A549 (cell line): ENCODE measurements around the gene LY86.

Experiments used
- CTCF ChIP-seq: fragments of >200 bp; sonication (Bioruptor Twin); formaldehyde crosslinking; IDR thresholded peaks from 3 replicates; pipeline ENCODE4 v1.5.1; 2016
- EP300 ChIP-seq, 2 experiments: fragments of >200 bp; sonication (Bioruptor Twin); formaldehyde crosslinking; IDR thresholded peaks; 2 replicates in 1 of 2; 3 replicates in 1 of 2; pipeline ENCODE4 v1.6.1; 2016 to 2017
- FOSL2 ChIP-seq, 2 experiments: fragments of 450-650 bp in 1 of 2; fragments of >200 bp in 1 of 2; sonication (Bioruptor Twin) in 1 of 2; formaldehyde crosslinking; IDR thresholded peaks; 2 replicates each; pipeline versions ENCODE4 v1.5.0 to v1.6.1; 2016 to 2020; ENCODE audit warnings: mild to moderate bottlenecking in 1 of 2, moderate library complexity in 1 of 2
- JUN ChIP-seq, 2 experiments: fragments of >200 bp; sonication (Bioruptor Twin); formaldehyde crosslinking; IDR thresholded peaks; 2 replicates in 1 of 2; 3 replicates in 1 of 2; pipeline ENCODE4 v1.6.1; 2016 to 2017
- JUNB ChIP-seq: fragments of >200 bp; sonication (Bioruptor Twin); formaldehyde crosslinking; IDR thresholded peaks from 2 replicates; pipeline ENCODE4 v1.6.1; 2016
- MAX ChIP-seq: IDR thresholded peaks from 2 replicates; pipeline ENCODE4 v1.6.1; 2012
- PHF8 ChIP-seq: fragments of 200-600 bp; sonication (generic); IDR thresholded peaks from 2 replicates; pipeline ENCODE4 v1.6.1; 2016; ENCODE audit warnings: low read depth, mild to moderate bottlenecking, antibody characterized with exemption, moderate library complexity, borderline replicate concordance
- POLR2A ChIP-seq: IDR thresholded peaks from 2 replicates; pipeline ENCODE4 v1.6.1; 2012; ENCODE audit warnings: mild to moderate bottlenecking, low read length
- RCOR1 ChIP-seq: fragments of 150-350 bp; IDR thresholded peaks from 2 replicates; pipeline ENCODE4 v1.6.1; 2014; ENCODE audit warnings: antibody characterized with exemption, low read length, low read depth
- RFX5 ChIP-seq: fragments of 450-650 bp; IDR thresholded peaks from 2 replicates; pipeline ENCODE4 v1.7.1; 2014; ENCODE audit warnings: antibody characterized with exemption, mild to moderate bottlenecking, moderate library complexity
- SMC3 ChIP-seq: fragments of >200 bp; sonication (Bioruptor Twin); formaldehyde crosslinking; IDR thresholded peaks from 3 replicates; pipeline ENCODE4 v1.6.1; 2018; ENCODE audit warnings: inconsistent platforms
- TP53 ChIP-seq: fragments of 250-450 bp; sonication (Bioruptor Pico); IDR thresholded peaks from 2 replicates; pipeline ENCODE4 v1.5.0; 2021; ENCODE audit warnings: mild to moderate bottlenecking, moderate library complexity
- TF ChIP-seq, protein P1 (sequence below): fragments of 450-650 bp; IDR thresholded peaks from 2 replicates; pipeline ENCODE4 v1.6.1; 2014; ENCODE audit warnings: antibody characterized with exemption

- no peak for TF ChIP-seq JUN (IDR thresholded peaks at IDR 0.05)
- TF ChIP-seq MAX, result no peak
- TF ChIP-seq PHF8, result no peak
- no peak for TF ChIP-seq FOSL2 (IDR thresholded peaks at IDR 0.05)
- TF ChIP-seq FOSL2 (CRISPR knock-in tag; IDR thresholded peaks at IDR 0.05), result no peak
- TF ChIP-seq TP53 (CRISPR knock-in tag), result no peak
- TF ChIP-seq, protein P1, sequence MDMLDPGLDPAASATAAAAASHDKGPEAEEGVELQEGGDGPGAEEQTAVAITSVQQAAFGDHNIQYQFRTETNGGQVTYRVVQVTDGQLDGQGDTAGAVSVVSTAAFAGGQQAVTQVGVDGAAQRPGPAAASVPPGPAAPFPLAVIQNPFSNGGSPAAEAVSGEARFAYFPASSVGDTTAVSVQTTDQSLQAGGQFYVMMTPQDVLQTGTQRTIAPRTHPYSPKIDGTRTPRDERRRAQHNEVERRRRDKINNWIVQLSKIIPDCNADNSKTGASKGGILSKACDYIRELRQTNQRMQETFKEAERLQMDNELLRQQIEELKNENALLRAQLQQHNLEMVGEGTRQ, result no peak
- no peak for TF ChIP-seq CTCF
- no peak for TF ChIP-seq JUNB
- no peak for TF ChIP-seq SMC3
- TF ChIP-seq EP300 (IDR thresholded peaks at IDR 0.05), result no peak
- TF ChIP-seq RCOR1, result no peak
- TF ChIP-seq RFX5, result no peak
- TF ChIP-seq POLR2A, result no peak
Observed at GRCh38 chr6:6570929-6571671, 17.4 kb upstream of the LY86 start.
